Stimulated activated effector memory CD8-positive, alpha-beta T cell treated with anti-CD3 and anti-CD28 coated beads, Interleukin-12 subunit alpha, Interleukin-12 subunit beta, amount 100 ng/mL, for 72 hours (primary cell): ENCODE results near the gene SRC.

ENCODE experiments used
- ATAC-seq: fragments of 150-1000 bp; cut with Tn5 transposase; 2 replicates; pipeline ENCODE4 v1.10.0; 2021
- DNase-seq, 2 donors: peaks; one replicate each; pipeline ENCODE4 v3.0.0; 2021 to 2022; ENCODE audit warnings: low spot score in 2 of 2
- H3K27ac Mint-ChIP-seq: one replicate; pipeline ENCODE4 v1.8.0; 2022; ENCODE audit warnings: mild to moderate bottlenecking, mixed read lengths
- H3K36me3 Mint-ChIP-seq: one replicate; pipeline ENCODE4 v1.8.0; 2022; ENCODE audit warnings: mild to moderate bottlenecking, mixed read lengths
- H3K4me1 Mint-ChIP-seq: one replicate; pipeline ENCODE4 v1.8.0; 2022; ENCODE audit warnings: mixed read lengths
- H3K4me3 Mint-ChIP-seq: one replicate; pipeline ENCODE4 v1.8.0; 2022; ENCODE audit warnings: mild to moderate bottlenecking, mixed read lengths
- H3K9me3 Mint-ChIP-seq: one replicate; pipeline ENCODE4 v1.8.0; 2022; ENCODE audit warnings: mixed read lengths

Gene SRC

DNA sequence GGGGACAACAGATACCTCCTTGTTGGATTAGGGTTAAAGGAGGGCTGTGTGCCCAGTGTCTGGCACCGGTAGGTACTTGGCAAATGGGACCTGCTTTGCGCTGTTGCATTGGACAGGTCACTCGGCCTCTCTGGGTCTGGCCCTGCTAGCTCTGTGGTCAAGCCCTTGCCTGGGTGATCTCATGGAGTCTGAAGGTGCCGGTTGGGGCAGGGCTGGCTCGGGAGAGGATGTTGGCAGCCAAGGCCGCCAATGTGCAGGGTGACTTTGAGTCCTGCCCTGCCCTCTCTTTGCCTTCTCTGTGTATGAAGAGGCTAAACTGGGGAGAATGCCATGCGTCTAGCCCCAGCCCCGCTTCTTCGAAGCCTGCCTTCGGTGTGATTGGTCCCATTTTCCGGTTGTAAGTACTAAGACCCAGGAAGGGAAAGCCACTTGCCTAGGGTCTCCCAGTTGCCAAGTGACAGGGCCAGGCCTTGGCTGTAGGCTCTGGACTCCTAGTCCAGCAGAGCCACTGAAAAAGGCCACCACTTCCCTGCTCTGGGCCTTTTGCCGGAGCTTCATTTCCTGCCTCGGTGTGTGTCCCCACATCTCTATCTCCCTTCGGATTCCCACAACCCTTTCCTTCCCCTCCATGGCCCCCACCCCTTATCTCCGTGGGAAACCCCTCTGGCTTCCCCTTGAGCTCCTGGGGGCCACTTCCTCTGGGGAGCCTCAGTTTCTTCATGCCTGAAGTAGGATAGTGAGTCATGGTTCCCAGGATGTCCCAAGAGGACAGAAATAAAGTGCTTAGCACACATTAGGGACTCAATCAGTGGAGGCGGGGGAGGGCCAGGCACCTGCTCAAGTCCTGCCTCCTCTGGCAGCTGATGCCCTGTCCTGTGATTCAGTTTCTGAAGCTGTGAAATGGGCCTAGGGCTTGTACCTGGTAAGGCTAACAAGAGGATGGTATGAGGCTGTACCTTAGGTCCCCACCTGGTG lies 3.9 kb downstream of the SRC start:
- peak overlapping the region; percentile 79 for H3K27ac Mint-ChIP-seq
- ATAC-seq, result no peak
- peaks cover 47% of the 10 kb centered on the region for H3K4me1 Mint-ChIP-seq
- no peak for DNase-seq
- peaks cover 6% of the 10 kb centered on the region for H3K36me3 Mint-ChIP-seq
- H3K9me3 Mint-ChIP-seq, result no peaks in the 10 kb centered on the region
- H3K4me3 Mint-ChIP-seq, result no peak overlapping the region

DNA sequence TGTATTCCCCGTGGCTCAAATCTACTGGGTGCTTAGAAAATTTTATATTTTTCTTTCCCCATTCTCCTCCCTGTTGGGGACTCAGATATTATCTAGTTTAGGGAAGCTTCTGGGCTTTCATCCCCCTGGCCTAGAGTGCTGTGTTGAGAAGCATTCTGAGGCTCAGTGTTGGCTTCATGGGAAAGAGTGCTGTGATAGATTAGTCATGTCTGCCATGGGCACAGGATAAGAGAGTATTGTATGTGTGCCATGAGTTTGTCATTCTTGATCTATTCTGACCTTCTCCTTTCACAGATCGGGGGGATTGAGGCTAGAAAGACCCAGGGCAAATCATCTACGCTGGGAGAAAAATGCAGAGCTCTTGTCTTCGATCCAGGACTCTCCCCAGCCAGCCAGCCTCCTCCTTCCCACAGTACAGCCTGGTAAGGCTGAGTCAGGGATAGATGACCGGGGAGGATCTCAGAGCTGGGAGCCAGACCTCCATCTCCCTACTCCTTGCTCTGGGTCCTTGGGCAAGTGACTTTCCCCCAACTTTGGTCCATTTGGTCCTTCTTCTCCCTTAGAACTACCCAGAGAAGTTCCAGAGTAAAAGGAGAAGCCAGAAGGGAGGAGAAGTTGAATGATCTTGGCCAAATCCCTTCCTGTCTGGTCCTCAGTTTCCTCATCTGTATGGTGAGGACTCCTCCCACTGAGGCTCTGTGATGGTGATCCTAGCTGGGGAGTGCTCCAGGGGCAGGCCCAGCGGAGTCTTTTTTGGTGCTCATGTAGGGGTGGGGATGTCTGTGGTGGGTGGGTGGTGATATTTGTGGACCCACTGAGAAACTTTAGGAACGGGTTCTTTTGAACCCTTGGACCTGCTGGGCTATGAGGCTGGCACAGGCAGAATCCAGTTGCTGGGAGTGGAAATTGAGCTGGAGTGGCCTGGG lies 5.0 kb downstream of the SRC start:
- H3K36me3 Mint-ChIP-seq, result peaks cover 6% of the 10 kb centered on the region

DNA sequence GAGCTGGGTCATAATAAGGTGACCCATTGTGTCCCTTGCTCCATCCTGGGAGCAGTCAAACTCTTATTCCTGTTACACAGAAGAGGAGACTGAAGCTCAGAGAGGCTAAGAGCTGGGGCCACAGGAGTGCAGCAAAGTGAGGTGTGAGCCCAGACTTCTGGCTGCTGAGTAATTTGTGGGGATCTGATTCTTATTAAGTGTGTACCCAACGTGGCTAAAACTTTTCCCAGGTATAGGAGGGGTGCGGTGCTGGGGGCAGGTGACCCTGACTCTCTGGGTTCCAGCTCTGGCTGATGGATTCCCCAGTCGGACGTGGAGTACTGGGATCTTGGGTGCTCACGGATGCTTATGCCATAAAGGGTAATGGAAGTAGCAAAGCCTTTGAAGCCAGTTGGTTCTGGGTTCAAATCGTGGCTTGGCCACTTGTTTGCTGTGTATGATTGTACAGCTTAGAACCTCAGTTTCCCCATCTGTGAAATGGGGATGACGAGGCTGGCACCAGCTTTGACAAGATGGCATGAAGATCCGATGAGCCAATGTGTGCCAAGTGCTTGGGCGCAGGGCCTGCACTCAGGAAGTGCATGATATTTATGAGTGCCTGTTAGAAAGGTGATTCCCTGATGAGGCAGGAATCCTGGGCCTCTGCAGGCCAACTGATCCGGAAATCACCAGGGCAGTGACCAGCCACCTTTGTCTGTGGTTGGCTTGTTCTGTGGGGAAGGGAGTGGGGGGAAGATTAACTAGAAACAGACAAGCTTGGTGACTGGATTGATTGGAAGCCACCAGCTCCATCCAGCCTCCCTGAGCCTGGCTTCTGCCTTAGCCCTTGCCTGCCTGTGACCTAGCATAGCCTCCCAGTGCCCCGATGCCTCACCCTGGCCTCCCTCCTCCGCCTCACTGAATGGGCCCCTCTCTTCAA lies 6.0 kb downstream of the SRC start:
- Mint-ChIP-seq H3K27ac (no peak overlapping the region), H3K4me3 (no peak overlapping the region), H3K9me3 (no peaks in the 10 kb centered on the region), H3K4me1 (peaks cover 54% of the 10 kb centered on the region), H3K36me3 (peaks cover 6% of the 10 kb centered on the region)
- ATAC-seq (no peak), DNase-seq (no peak)

More for the DNA sequence above, 5.0 kb downstream of the SRC start:
- no peak overlapping the region for H3K4me3 Mint-ChIP-seq
- H3K9me3 Mint-ChIP-seq, result no peaks in the 10 kb centered on the region
- no peak overlapping the region for H3K27ac Mint-ChIP-seq
- peaks cover 47% of the 10 kb centered on the region for H3K4me1 Mint-ChIP-seq
- ATAC-seq (no peak), DNase-seq (no peak)

DNA sequence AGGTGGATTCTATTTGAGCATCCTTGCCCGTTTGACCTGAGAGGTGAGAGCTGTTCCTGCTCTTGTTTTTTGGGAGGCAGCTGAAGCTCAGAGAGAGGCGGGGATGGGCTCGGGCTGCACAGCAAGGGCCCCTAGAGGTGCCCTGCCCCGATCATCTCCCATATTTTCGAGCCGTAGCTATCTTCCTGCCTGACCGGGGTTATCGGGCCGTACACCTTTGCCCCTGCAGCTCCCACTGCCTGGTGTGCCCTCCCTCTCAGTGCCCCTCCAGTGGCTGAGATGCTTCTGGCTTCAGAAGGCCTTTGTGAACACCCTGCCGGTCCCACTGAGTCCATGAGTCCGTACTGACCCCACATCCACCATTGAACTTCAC lies 6.7 kb downstream of the SRC start:
- Mint-ChIP-seq H3K36me3 (peaks cover 6% of the 10 kb centered on the region), H3K4me1 (peaks cover 51% of the 10 kb centered on the region), H3K9me3 (no peaks in the 10 kb centered on the region), H3K27ac (no peak overlapping the region), H3K4me3 (no peak overlapping the region)
- no peak for DNase-seq
- ATAC-seq, result no peak

DNA sequence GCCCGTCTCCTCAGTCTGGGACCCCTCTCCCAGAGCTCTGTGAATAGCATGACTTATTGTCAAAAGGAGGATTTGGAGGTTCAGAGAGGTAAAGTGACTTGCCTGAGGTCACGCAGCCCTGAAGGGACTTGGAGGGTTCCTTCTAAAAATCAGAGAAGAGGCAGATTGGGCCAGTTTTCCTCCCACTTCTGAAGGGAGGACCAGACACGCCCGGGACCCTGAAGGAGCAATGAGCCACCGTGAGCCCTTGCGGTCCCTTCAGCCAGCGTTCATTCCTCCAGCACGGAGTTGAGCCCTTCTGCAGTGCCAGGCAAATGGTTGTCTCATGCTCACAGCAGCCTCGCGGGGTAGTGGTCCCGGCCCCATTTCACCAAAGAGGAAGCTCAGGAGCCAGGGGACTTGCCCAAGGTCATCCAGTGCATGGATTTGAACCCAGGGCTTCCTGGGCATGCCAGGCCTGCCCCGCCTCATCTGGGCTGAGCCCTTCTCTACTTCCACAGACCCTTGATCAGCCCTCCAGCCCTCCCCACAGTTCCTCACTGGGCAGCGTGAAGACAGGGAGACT lies 7.4 kb downstream of the SRC start:
- H3K36me3 Mint-ChIP-seq, result no peaks in the 10 kb centered on the region
- DNase-seq (no peak), ATAC-seq (no peak)
- no peak overlapping the region for H3K4me3 Mint-ChIP-seq
- peaks cover 47% of the 10 kb centered on the region for H3K4me1 Mint-ChIP-seq
- no peaks in the 10 kb centered on the region for H3K9me3 Mint-ChIP-seq
- no peak overlapping the region for H3K27ac Mint-ChIP-seq

DNA sequence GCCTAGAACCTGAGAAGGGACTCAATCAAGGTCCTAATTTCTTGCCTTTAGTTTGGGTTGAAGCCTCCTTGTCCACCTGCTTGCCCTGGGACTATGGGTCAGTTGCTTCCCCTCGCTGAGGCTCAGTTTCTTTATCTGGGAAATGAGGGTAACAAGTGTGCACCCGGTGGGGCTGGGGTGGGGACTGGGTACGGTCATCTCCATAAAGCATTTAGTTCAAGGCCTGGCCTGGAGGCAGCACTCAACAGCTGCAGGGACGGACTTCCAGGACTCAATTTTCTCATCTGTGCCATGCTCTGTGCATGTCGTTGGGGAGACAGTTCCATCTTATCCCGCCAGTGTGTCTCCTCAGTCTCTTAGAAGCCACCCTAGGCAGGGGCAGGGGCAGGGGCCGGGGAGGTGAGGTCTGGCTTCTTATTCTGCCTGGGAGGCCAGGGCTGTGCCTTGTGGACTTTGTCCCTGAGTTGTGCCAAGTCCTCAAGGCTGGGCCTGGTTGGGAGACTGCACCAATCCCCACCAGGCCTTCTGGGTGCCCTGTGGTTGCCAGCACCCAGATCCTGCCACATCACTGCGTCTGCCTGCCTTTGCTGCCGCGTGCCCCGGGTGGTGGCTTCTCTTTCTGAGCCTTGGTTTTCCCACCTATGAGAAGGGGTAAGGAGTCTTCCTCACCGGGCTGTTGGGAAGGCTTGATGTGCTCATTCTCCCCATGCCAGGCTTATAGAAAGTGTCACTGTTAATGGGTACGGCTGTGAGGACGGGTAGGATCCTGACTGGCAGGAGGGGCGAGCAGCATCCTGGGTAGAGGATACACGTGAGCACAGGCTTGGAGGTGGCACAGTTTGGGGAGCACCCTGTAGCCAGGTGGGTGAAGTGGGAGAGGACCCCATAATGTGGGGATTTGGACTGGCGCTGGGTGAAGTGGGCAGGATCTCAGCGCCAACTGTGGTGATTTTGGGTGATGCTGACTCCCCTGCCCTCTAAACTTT lies 8.6 kb downstream of the SRC start:
- H3K9me3 Mint-ChIP-seq, result no peaks in the 10 kb centered on the region
- ATAC-seq (no peak), DNase-seq (no peak)
- H3K27ac Mint-ChIP-seq, result peak overlapping the region; percentile 32
- H3K4me1 Mint-ChIP-seq, result peaks cover 36% of the 10 kb centered on the region
- H3K4me3 Mint-ChIP-seq, result no peak overlapping the region
- H3K36me3 Mint-ChIP-seq, result no peaks in the 10 kb centered on the region

DNA sequence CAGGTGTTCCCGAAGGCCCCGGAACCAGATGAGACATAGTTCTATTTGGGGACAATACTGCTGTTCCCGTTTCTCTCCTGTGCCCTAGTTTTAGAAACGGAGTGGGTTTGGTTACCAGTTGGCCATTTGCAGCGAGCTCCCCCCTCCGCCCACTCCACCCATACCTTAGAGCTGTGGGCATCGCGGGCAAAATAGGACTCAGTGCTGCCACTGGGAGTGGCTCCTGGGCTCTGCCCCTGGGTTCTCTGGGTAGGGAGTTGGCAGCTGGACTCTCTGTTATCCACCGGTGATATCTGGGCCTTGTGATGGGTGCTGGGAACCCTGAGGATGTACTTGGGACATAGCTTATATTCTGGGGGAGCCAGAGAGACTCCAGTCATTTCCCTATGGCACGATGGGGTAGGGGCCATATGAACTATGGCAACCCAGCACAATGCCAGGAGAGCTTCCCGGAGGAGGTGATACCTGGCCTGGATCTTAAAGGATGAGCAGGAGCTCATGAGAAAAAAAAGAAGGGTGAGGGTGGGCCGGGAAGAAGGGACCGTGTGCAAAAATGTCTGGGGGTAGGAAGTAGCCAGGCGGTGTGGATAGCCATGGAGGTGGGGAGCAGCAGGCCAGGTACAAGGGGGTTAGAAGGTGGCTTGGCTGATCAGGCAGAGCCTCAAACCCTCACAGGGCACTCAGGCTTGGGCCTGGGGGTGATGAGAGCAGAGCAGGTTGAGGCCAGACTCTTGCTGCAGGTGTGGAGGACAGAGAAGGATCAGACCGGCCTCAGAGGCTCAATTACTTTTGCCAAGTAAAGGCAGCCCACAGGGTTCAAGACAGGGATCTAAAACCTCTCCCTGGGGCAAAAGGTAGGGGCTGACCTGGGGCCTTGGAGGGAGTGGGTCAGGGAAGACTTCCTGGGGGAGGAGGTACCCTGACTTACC lies 9.6 kb downstream of the SRC start:
- Mint-ChIP-seq H3K9me3 (no peaks in the 10 kb centered on the region), H3K4me1 (peaks cover 26% of the 10 kb centered on the region), H3K4me3 (no peak overlapping the region), H3K27ac (peak overlapping the region; percentile 58), H3K36me3 (no peaks in the 10 kb centered on the region)
- DNase-seq (no peak), ATAC-seq (no peak)

DNA sequence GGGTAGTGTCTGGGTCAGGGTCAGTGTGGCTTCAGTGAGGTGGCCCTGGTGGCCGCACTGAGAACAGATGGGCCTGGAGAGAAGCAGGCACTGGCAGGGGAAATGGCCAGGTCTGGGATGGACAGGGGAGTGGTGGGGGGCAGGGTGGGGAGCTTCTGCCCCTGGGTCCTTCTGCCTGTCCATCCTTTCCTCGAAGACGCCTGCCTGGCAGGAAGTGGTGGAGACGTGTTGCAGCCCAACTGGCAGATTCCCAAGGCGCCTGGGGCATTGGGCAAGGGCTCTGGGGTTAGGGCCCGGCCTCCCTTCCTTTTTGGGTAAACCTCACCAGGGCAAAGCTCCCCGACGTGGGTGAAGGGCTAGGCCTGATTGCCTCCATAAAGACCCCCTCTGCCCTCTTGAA lies 10.4 kb downstream of the SRC start:
- peak overlapping the region; percentile 58 for H3K27ac Mint-ChIP-seq
- ATAC-seq (no peak), DNase-seq (no peak)
- no peaks in the 10 kb centered on the region for H3K9me3 Mint-ChIP-seq
- H3K4me1 Mint-ChIP-seq, result peaks cover 20% of the 10 kb centered on the region
- H3K4me3 Mint-ChIP-seq, result no peak overlapping the region
- no peaks in the 10 kb centered on the region for H3K36me3 Mint-ChIP-seq

DNA sequence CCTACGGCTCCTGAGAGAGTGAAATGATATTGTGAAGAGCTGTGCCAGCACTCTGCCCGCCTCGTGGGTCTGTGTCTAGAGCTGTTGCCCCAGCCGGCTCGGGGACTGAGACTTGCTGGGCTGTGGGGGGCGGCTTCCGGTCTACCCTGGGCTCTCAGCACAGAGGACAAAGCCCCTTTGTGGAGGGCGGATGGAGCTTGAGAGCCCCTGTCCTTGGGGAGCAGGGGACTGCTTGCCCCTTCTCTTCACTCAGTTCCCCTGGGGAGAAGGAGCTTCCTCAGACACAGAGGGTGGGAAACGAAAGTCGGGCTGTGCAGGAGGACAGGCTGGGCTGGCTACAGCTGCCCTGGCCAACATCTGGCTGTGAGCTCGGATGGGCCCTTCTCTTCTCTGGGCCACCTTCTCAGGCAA lies 11.0 kb downstream of the SRC start:
- Mint-ChIP-seq H3K9me3 (no peaks in the 10 kb centered on the region), H3K36me3 (no peaks in the 10 kb centered on the region), H3K4me1 (peaks cover 20% of the 10 kb centered on the region), H3K4me3 (no peak overlapping the region), H3K27ac (peak overlapping the region; percentile 58)
- no peak for DNase-seq
- no peak for ATAC-seq

DNA sequence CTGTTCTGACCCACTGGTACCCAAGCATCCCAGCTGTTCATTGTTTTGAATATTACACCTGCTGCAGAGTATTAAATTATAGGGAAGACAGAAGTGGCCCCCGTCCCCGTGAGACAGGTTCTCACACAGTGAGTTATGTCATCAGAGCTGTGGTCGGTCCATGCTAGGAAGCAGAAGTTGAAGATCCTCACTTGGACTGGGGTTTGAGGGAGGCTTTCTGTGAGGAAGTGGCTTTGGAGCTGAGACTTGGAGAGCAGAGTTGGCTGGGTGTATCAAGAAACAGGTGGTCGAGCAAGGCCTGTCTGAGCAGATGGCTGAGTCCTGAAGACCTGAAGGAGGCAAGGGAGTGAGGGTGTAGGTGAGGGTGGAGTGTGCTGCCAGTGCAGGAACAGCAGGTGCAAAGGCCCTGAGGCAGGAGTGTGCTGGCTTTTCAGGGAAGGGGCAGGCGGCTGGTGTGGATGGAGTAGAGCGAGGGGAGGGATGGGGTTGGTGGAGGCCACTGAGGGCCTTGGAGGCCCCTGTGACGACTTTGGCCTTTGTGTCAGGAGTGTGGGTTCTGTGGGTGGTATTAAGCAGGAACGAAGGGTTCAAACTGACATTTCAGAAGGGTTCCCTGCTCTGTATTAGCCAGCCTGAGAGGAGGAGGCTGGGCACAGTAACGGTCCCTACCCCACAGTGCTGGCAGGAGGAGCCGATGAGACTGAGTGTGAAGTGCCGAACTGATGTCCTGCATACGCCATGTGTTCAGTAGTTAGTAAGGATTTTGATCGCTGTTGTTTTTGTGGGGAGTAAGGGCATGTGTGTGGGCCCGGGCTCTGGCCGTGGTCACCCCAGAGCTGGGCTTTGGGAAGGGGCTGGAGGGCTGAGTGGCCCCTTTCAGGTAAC lies 11.8 kb downstream of the SRC start:
- H3K27ac Mint-ChIP-seq, result peak overlapping the region; percentile 58
- no peaks in the 10 kb centered on the region for H3K36me3 Mint-ChIP-seq
- DNase-seq (no peak), ATAC-seq (no peak)
- peaks cover 20% of the 10 kb centered on the region for H3K4me1 Mint-ChIP-seq
- no peak overlapping the region for H3K4me3 Mint-ChIP-seq
- H3K9me3 Mint-ChIP-seq, result no peaks in the 10 kb centered on the region

DNA sequence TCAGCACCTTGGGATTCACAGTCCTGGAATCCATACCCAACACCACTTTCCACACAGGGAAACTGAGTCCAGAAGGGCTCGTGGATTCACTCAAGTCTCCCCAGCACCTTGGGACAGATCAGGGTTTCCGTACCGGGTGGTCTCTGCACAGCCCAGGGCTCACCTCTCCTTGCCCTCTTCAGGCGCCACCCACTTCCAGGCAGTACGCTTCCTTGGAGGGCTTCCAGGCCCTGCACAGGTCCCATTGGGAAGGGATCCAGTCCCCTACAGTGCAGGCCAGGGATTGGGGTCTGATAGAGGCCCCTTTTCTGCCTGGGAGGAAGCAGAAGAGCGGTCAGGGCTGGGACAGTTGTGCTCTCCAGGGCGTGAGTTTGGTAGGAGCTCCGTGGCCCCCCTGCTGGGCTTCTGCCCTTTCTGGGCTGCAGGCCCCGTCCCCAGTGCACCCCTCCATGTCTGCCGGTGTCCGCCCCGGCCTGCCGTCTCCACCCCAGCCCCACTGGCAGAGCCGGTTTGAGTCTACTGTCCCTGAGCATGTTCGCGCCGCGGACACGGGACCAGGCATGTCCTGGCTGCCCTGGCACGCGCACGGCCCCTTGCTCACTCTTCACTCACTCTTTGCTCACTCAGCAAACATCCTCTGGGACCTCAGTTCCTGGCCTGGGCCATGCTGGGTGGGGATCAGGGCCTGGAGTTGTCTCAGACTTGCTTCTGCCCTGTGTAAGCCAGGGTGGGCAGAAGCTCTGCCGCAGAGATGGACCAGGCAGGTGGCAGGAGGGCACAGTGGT lies 12.6 kb downstream of the SRC start:
- H3K4me3 Mint-ChIP-seq, result no peak overlapping the region
- no peaks in the 10 kb centered on the region for H3K36me3 Mint-ChIP-seq
- peak overlapping the region; percentile 58 for H3K27ac Mint-ChIP-seq
- peaks cover 20% of the 10 kb centered on the region for H3K4me1 Mint-ChIP-seq
- DNase-seq (no peak), ATAC-seq (no peak)
- no peaks in the 10 kb centered on the region for H3K9me3 Mint-ChIP-seq
